ENCODE data around the gene ACAP3.

The ACAP3 gene

GRCh38 chr1:1275836-1276235 is 31.9 kb downstream of the ACAP3 start:
- Mint-ChIP-seq H3K9me3 (no peaks in the 10 kb centered on the region), H3K4me1 (ENCODE audit: low read depth) (peaks cover 17% of the 10 kb centered on the region), H3K27ac (no peak overlapping the region), H3K4me3 (peak overlapping the region; percentile 30), H3K36me3 (ENCODE audit: low read depth) (peaks cover 15% of the 10 kb centered on the region), H3K27me3 (ENCODE audit: low read depth) (no peaks in the 10 kb centered on the region)
- DNase-seq (ENCODE audit: low spot score) = no peak

- peaks cover 26% of the 10 kb centered on the region for H3K4me1 Mint-ChIP-seq (ENCODE audit: low read depth)
- H3K4me3 Mint-ChIP-seq = peak overlapping the region; percentile 71
- H3K36me3 Mint-ChIP-seq (ENCODE audit: low read depth) = peaks cover 22% of the 10 kb centered on the region
- no peak for DNase-seq (ENCODE audit: low spot score)
- no peaks in the 10 kb centered on the region for H3K9me3 Mint-ChIP-seq
- no peaks in the 10 kb centered on the region for H3K27me3 Mint-ChIP-seq (ENCODE audit: low read depth)
- H3K27ac Mint-ChIP-seq = no peak overlapping the region
Measured at GRCh38 chr1:1274931-1275431, 32.7 kb downstream of the ACAP3 start.

- peak overlapping the region; percentile 71 for H3K4me3 Mint-ChIP-seq
- peaks cover 26% of the 10 kb centered on the region for H3K4me1 Mint-ChIP-seq (ENCODE audit: low read depth)
- H3K27ac Mint-ChIP-seq = no peak overlapping the region
- DNase-seq (ENCODE audit: low spot score) = no peak
- no peaks in the 10 kb centered on the region for H3K9me3 Mint-ChIP-seq
- H3K27me3 Mint-ChIP-seq (ENCODE audit: low read depth) = no peaks in the 10 kb centered on the region
- peaks cover 23% of the 10 kb centered on the region for H3K36me3 Mint-ChIP-seq (ENCODE audit: low read depth)
Measured at GRCh38 chr1:1274299-1274930, 33.3 kb downstream of the ACAP3 start.

- Mint-ChIP-seq H3K4me1 (ENCODE audit: low read depth) (peaks cover 26% of the 10 kb centered on the region), H3K36me3 (ENCODE audit: low read depth) (peaks cover 23% of the 10 kb centered on the region), H3K4me3 (peak within 1 kb of the TSS; percentile 86), H3K27me3 (ENCODE audit: low read depth) (no peaks in the 10 kb centered on the region), H3K27ac (peak within 1 kb of the TSS; percentile 81), H3K9me3 (no peaks in the 10 kb centered on the region)
- DNase-seq (ENCODE audit: low spot score) = peak; percentile 88
Measured at GRCh38 chr1:1273512-1274298, 34.0 kb downstream of the ACAP3 start, which contains the start of gene UBE2J2. Gene UBE2J2, minus strand, starts transcription at chr1:1273854. Its CDS starts 5,862 bp downstream, at chr1:1267992.

DNA sequence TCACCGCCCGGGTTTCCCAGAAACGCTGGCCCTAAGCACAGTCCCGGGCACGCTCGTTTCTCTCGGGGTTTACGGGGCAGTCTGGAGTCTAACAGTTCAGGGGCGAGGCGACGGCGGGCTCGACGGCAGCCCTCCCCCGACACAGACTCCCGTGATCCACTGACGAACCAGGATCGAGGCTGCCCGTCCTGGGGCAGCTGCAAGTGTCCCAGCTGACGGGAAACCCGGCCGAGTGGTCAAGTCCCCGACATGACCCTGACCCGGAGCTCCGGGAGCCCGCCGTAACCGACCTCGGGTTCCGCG is 34.6 kb downstream of the ACAP3 start:
- Mint-ChIP-seq H3K36me3 (ENCODE audit: low read depth) (peaks cover 23% of the 10 kb centered on the region), H3K27ac (peak overlapping the region; percentile 81), H3K27me3 (ENCODE audit: low read depth) (no peaks in the 10 kb centered on the region), H3K4me3 (peak overlapping the region; percentile 86), H3K9me3 (no peaks in the 10 kb centered on the region), H3K4me1 (ENCODE audit: low read depth) (peaks cover 26% of the 10 kb centered on the region)
- DNase-seq (ENCODE audit: low spot score) = no peak

- Mint-ChIP-seq H3K4me3 (peak overlapping the region; percentile 86), H3K27me3 (ENCODE audit: low read depth) (no peaks in the 10 kb centered on the region), H3K9me3 (no peaks in the 10 kb centered on the region), H3K36me3 (ENCODE audit: low read depth) (peaks cover 23% of the 10 kb centered on the region), H3K27ac (peak overlapping the region; percentile 81), H3K4me1 (ENCODE audit: low read depth) (peaks cover 26% of the 10 kb centered on the region)
- DNase-seq (ENCODE audit: low spot score) = no peak
Measured at GRCh38 chr1:1272341-1273208, 35.2 kb downstream of the ACAP3 start.

GRCh38 chr1:1270813-1271212 is 36.9 kb downstream of the ACAP3 start:
- Mint-ChIP-seq H3K4me3 (peak overlapping the region; percentile 71), H3K4me1 (ENCODE audit: low read depth) (peaks cover 26% of the 10 kb centered on the region), H3K36me3 (ENCODE audit: low read depth) (peaks cover 30% of the 10 kb centered on the region), H3K27ac (peak overlapping the region; percentile 27), H3K9me3 (no peaks in the 10 kb centered on the region), H3K27me3 (ENCODE audit: low read depth) (no peaks in the 10 kb centered on the region)
- no peak for DNase-seq (ENCODE audit: low spot score)

GRCh38 chr1:1268284-1268682 is 39.4 kb downstream of the ACAP3 start:
- H3K27ac Mint-ChIP-seq = no peak overlapping the region
- peaks cover 26% of the 10 kb centered on the region for H3K4me1 Mint-ChIP-seq (ENCODE audit: low read depth)
- no peak for DNase-seq (ENCODE audit: low spot score)
- no peaks in the 10 kb centered on the region for H3K9me3 Mint-ChIP-seq
- H3K4me3 Mint-ChIP-seq = no peak overlapping the region
- no peaks in the 10 kb centered on the region for H3K27me3 Mint-ChIP-seq (ENCODE audit: low read depth)
- H3K36me3 Mint-ChIP-seq (ENCODE audit: low read depth) = peaks cover 34% of the 10 kb centered on the region

DNA sequence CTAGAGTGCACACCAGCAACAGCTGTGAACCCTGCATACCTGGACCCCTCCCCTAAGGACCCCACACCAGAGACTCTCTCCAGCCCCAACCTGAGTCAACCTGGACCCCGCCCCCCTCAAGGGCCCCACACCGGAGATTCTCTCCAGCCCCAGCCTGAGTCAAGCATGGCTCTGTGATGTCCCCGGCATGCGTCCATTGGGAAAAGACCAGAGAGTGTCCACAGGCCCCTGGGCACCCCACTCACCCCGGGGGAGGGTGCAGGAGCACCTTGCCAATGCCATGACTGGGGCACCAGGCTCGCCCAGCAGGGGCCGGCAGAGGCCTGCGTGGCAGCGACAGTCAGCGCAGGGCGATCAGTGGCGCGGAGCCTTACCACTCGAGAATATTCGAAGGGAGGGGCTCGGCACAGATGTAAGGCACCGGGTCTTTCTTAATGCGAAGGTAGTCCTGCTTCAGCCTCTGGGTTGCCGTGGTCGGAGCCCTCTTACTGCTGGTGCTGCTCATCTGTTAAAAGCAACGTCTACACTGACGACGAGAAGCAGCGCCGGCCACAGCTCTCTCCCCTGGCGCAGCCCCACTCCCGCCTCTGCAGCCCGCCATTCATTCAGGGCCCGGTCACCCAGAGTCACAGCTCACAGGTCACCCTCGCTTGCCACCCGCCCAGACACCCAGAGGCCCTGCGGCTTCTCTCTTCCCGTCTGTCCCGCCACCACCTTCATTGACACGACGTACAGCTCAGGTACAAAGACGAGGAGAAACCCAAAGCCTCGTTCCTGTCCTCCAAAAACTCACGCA is 40.0 kb downstream of the ACAP3 start:
- Mint-ChIP-seq H3K4me1 (ENCODE audit: low read depth) (peaks cover 24% of the 10 kb centered on the region), H3K27ac (no peak overlapping the region), H3K36me3 (ENCODE audit: low read depth) (peaks cover 34% of the 10 kb centered on the region), H3K9me3 (no peaks in the 10 kb centered on the region), H3K4me3 (no peak overlapping the region), H3K27me3 (ENCODE audit: low read depth) (no peaks in the 10 kb centered on the region)
- no peak for DNase-seq (ENCODE audit: low spot score)

DNA sequence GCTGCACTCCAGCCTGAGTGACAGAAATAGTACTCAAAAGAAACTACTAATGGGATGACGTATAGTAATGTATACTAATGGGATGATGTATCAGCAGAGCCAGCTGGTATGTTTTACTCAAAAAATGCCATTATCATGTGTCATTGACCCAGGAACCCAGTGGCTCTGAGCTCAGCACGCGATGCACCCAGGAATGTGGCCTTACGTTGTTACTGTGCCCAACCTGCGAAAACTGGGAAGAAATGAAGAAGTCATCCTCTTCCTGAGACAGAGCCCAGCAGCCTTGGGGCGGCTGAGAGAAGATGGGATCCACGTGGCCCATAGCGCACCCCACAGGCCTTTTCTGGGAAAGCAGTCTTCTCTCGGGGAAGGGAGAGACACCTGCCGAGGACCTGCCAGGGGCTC is 42.9 kb downstream of the ACAP3 start:
- no peak overlapping the region for H3K27ac Mint-ChIP-seq

DNA sequence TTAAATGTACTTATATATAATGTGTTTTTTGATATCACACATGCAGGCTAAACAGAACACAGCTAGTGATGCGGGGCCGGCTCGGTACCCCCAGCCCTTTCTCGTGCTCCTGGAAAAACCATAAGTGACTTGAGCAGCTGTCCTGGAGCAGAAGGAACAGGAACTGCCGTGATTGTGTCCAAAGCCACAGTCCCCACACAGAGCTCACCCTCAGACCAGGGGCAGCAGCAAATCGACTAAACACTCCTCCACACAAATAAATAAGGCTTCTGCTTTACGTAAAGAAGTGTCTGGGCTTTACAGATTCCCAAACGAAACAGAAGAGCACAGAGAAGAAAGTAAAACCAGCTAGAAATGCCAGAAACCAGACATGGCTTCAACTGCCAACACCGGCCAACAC is 43.7 kb downstream of the ACAP3 start:
- H3K4me3 Mint-ChIP-seq = no peak overlapping the region
- no peaks in the 10 kb centered on the region for H3K9me3 Mint-ChIP-seq
- DNase-seq (ENCODE audit: low spot score) = no peak
- H3K36me3 Mint-ChIP-seq (ENCODE audit: low read depth) = peaks cover 40% of the 10 kb centered on the region
- no peak overlapping the region for H3K27ac Mint-ChIP-seq
- H3K4me1 Mint-ChIP-seq (ENCODE audit: low read depth) = peaks cover 2% of the 10 kb centered on the region
- H3K27me3 Mint-ChIP-seq (ENCODE audit: low read depth) = no peaks in the 10 kb centered on the region

More for the DNA sequence above, 42.9 kb downstream of the ACAP3 start:
- Mint-ChIP-seq H3K4me1 (ENCODE audit: low read depth) (peaks cover 2% of the 10 kb centered on the region), H3K27me3 (ENCODE audit: low read depth) (no peaks in the 10 kb centered on the region), H3K4me3 (no peak overlapping the region), H3K36me3 (ENCODE audit: low read depth) (peaks cover 35% of the 10 kb centered on the region), H3K9me3 (no peaks in the 10 kb centered on the region)
- no peak for DNase-seq (ENCODE audit: low spot score)

- Mint-ChIP-seq H3K36me3 (ENCODE audit: low read depth) (peaks cover 42% of the 10 kb centered on the region), H3K9me3 (no peaks in the 10 kb centered on the region), H3K4me1 (ENCODE audit: low read depth) (peaks cover 4% of the 10 kb centered on the region), H3K27me3 (ENCODE audit: low read depth) (no peaks in the 10 kb centered on the region), H3K4me3 (no peak overlapping the region), H3K27ac (no peak overlapping the region)
- no peak for DNase-seq (ENCODE audit: low spot score)
Measured at GRCh38 chr1:1262758-1263157, 45.0 kb downstream of the ACAP3 start.

DNA sequence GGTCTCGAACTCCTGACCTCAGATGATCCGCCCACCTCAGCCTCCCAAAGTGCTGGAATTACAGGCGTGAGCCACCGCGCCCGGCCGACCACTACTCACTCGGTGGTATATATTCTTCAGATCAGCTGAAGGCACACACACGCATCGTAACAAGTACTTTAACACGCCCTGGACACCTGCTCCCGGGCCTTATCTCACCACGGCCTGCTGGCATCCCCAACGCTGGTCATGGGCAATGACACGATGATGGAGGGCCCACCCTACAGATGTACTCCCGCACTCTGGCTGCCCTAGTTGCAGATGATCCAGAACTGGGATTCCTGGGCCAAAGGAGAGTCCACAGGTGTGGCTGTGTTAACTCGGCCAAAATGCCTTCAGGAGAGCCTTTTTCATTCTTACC is 45.7 kb downstream of the ACAP3 start:
- no peak for DNase-seq (ENCODE audit: low spot score)
- Mint-ChIP-seq H3K4me1 (ENCODE audit: low read depth) (peaks cover 5% of the 10 kb centered on the region), H3K36me3 (ENCODE audit: low read depth) (peaks cover 41% of the 10 kb centered on the region), H3K4me3 (no peak overlapping the region), H3K27ac (no peak overlapping the region), H3K27me3 (ENCODE audit: low read depth) (no peaks in the 10 kb centered on the region), H3K9me3 (no peaks in the 10 kb centered on the region)
